NCI-H2227 treated with DMSO at 0.1 percent for 48 hours (cell line): ENCODE measurements around the gene NFATC4.

Experiments used
- DNase-seq: peaks from one replicate; lab custom pipeline; 2025; lab: John Stamatoyannopoulos, UW

The NFATC4 gene

DNA sequence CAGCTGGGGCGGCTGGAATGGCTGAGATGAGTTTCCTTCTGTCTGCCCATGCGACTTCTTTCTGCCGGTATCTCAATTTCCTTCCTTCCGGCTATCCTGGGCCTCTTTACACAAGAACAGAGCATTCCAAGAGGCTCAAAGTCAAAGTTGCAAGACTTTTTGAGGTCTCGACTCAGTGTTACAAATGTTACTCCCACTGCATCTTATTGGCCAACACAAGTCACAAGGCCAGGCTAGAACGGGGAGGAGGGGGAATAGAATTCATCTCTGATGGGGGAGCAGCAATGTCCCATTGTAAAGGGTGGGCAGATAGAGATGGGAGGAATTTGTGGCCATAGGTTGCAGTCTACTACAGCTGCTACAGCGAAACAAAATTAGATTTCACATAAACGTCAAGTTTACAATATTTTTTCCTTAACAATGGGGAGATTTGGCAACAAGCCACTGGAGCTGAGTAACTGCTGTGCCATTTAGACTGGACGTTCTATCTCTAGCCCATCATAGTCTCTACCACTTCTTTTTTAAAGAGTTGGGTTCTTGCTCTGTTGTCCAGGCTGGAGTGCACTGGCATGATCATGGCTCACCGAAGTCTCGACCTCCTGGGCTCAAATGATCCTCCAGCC is 21.4 kb downstream of the NFATC4 start:
- no peak for DNase-seq

- DNase-seq, result no peak
Observed at GRCh38 chr14:24390701-24391468, 22.9 kb downstream of the NFATC4 start.

- peak; percentile 34 for DNase-seq
Observed at GRCh38 chr14:24392325-24393091, 24.5 kb downstream of the NFATC4 start.

DNA sequence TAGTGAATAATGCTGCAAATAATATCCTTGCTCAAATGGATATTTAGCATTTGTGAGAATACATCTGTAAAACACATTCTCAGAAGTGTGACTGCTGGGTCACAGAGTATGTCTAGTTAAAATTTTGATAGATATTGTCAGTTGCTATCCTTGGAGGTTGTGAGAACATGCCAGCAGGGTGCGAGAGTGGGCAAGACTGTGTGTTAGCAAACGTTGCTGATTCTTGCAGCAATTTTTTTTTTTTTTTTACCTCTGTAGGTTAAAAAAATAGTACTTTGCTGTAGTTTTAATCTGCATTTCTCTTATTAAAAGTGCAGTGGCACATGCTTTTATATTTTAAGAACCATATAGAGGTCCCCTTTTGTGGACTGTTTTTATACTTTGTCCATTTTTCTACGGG is 26.3 kb downstream of the NFATC4 start:
- no peak for DNase-seq

DNA sequence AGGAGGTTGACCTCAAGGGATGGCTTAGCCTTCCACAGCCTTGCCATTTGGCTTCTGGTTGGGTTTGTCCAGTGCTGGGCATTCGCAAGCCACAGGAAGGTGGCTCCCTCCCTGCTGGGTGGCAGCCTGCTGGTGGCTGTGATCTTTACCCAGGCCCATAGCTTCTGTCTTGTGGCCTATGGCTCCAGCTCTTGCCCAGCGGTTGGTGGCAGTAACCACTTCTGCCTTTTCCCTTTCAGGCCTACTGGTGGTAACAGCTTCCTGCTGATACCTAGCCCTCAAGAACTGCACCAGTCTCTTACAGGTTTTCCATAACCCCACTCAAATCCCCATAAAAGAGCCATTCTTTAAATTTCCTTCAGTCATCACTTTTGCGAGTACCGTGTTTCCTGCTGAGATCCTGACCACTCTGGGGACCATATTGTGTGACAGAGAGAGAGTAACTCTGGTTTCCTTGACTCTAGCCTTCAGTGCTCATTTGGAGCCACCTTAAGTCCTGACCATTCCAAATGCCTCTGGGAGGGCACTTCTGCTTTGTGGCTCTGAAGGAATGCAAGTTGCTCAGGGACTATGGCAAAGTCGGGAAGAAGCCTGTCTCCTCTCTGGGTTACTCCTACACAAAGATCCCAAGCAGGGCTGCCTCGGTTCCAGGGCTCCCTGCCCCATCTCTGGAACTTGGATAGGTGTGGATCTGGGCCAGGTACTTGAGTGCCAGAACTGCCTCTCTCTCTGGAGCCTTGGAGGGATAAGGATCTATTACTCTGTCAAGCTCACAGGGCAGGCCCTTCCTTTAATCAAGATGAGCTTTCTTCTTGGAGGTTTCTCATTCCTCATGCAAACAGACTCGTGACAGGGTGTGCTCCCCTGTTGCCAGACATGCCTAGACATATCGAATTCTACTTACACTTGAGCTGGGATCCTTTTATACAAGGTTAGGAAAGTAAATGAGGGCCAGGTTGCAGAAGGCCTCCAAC is 27.9 kb downstream of the NFATC4 start:
- DNase-seq, result no peak

GRCh38 chr14:24397639-24398292 is 29.8 kb downstream of the NFATC4 start:
- no peak for DNase-seq

DNA sequence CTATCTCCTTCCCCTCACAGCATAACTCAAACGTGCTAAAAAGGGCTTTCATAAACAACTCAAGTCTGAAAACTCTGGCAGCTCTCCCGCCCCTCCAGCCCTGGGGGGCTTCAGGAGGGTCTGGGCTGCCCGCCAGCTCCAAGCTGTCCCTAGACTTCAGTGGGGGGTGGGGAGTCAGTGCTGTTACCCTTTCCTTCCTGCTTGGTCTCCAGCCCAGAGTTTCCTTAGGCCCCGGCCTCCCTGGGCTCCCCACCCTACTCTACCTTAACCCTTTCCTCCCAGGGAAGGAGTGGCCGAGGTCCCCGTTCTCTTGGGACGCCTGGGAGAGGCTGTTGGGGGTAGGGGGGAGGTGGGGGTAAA is 30.3 kb downstream of the NFATC4 start:
- no peak for DNase-seq

DNA sequence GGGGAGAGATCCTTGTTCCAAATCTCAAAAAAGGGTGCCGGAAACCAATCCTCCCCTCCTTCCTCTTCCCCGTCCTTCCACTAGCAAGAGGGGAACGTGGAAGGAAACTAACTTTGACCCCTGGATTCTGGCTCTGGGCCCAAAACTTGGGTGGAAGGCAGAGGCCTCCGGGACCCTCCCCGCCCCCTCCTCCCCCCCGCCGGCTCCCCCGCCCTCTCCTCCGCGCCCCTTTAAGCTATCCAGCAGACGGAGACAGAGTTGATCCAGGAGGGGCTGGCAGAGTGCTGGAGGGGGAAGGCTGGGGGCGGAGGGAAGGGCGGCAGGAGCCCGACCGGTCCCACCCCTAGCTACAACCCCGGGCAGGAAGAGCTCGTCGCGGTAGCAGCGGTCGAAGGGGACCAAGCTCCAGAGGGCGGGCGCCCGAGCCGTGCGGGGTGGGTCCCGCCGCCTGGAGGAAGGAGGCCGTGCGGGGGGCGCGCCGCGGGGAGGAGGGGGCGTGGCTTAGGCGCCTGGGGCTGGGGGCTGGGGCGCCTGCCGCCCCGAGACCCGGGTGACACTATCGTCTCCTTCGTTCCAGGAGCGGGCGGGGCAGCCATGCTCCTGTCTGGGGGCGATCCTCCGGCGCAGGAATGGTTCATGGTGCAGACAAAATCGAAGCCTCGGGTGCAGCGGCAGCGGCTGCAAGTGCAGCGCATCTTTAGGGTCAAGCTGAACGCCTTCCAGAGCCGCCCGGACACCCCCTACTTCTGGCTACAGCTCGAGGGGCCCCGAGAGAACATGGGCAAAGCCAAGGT is 30.9 kb downstream of the NFATC4 start, which contains the start of gene NYNRIN:
Gene NYNRIN (plus strand): TSS at position 351 of the 794 bp plus-strand sequence. CDS start 244 bp downstream, at position 595.
- no peak for DNase-seq

- DNase-seq, result no peak
Observed at GRCh38 chr14:24399447-24399822, 31.5 kb downstream of the NFATC4 start.

- DNase-seq, result no peak
Observed at GRCh38 chr14:24399999-24400718, 32.2 kb downstream of the NFATC4 start.

DNA sequence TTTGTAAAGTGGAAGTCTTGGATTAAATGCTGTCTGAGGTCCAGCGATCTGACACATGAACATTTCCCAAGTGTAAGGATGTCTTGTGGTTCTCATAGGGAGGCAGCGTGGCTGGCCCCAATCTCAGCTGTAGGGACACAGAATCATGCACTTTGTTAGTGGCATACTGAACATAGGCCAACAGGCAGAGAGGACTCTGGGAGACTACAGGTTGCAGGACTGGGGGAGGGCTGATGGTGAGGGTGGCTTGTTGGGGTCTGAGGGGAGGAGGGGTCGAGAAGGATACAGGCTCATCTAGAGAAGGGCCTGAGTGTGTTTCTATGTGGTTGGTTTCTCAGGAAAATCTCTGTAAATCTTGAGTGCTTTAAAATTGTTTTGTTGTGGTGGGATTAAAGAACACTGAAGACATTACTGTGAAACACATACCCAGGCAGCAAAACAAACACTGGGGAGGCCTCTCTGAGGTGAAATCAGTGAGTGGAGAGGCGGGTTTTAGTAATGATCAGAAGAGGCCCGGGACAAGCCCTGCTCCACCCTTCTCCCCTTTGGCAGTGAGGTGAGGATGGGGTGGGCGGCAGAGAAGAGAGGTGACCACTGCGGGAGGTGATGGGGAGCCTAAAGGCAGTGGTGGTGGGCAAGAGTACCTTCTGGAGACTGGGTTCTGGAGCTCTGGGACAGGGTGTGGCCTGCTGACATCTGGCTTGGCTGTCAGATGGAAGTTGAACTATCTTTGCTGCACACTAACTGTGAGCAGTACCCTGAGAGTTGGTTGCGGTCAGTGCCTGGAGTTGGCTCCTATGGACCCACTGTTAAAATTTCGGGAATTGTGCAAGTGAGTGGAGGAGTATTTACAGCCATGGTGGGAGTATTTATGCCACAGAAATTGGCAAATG is 34.1 kb downstream of the NFATC4 start:
- no peak for DNase-seq

DNA sequence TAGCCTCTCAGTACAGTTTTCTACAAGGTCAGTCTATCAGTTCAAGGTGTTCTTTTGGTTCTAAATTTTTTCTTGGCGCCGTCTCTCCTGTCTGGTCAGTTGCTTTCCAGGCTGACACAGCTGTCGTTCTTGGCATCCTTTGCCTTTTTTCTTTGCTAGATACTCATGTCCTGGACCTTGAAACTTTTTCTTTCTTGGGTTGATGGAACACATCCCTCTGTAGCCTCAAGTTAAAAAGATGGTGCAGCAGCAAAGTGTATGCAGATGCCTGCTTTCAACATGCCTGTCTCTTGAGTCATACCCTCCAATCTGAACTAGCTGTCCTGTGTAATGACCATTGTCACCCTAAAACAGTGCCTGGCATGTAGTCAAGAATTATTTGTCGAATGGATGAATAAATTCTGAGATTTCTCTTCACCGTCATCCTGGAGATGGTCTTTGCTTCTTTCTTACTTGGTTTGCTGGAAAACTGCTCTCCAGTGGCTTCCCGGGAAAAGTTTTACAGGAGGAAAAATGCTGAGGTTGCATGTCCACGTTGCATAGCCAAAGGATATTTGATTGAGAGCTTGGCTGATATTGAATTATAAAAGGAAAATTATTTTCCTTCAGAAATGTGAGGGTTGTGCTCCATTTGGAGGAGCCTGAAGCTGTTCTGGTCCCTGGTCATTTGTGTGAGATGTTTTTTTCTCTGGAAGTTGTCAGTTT is 35.5 kb downstream of the NFATC4 start:
- no peak for DNase-seq

DNA sequence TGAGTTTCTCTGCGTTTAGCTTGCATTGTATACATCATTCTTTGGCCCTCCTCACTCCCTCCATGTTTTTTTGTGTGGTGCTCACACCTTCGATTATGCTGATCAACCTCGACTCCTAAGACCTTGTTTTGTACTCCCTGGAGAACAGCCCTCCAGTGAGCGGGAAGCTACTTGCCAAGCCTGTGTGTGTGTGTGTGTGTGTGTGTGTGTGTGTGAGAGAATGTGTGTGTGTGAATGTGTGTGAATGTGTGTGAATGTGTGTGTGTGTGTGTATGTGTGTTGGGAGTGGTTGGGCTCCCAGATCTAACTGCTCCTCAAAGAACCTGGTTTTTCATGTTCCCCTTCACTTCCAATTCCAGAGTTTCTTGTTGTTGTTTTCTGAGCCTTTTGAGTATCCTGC is 36.8 kb downstream of the NFATC4 start:
- no peak for DNase-seq

DNA sequence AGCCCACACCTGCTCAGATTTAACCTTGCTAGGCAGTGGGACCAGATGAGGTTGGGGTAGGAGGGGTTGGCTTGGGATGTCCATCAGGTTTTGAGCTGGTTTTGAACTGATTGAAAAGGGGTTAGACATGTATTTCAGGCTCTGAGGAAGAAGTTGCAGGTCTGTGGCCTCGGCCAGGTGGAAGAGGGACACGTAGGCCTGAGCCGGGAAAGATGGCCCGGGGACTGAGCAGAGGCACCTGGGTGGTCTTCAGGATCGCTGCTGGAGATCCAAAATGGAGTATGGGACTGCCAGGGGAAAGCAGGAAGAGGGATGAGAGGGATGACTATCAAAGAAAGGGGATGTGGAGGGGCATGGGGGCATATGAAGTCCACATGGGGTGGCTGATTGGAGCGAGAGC is 38.4 kb downstream of the NFATC4 start:
- no peak for DNase-seq

DNA sequence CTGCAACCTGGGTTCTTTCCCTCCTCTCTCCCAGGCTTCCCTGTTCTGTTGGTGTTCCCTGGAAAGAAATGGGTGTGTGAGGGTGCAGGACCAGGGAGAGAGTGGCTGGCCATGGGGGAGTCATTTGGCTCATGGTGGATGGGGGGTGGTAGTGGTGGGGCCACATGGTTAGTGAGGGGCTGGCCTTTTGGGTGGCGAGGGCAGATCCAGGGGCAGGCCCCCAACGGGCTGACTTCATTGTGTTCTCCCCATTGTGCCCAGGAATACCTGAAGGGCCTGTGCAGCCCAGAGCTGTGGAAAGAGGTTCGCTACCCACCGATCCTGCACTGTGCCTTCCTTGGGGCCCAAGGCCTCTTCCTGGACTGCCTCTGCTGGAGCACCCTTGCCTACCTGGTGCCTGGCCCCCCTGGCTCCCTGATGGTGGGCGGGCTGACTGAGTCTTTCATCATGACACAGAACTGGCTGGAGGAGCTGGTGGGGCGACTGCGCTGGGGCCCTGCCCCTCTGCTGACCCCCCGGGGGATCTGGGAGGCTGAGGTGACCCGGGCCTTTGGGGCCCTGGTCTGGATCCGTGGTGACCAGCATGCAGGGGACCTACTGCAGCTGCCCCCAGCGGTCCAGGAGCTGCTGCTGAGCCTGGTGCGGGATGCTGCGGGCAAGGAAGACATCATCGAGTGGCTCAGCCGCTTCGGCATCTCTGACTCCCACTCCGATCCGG is 39.8 kb downstream of the NFATC4 start:
- no peak for DNase-seq

DNA sequence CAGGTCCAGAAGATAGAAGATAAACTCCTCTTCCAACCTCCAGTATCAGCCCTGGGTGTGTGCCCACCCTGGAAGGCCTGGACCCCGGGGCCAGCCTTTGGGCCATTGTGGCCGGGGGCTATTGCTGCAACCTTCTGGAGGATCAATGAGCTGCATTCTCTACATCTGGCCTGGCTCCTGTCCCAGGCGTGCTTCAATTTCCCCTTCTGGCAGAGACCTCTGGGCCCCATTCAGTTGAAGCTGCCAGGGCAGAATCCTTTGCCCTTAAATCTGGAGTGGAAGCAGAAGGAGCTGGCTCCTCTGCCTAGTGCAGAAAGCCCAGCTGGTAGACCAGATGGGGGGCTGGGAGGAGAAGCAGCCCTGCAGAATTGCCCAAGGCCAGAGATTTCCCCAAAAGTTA is 40.8 kb downstream of the NFATC4 start:
- no peak for DNase-seq

- no peak for DNase-seq
Observed at GRCh38 chr14:24409192-24409591, 41.2 kb downstream of the NFATC4 start.
